Raji (cell line): ENCODE measurements around the gene KLK14.

Source experiments
- POLR2A ChIP-seq: IDR thresholded peaks from 2 replicates; pipeline ENCODE4 v1.6.1; 2011; ENCODE audit warnings: low read depth, low read length, control low read depth; ENCODE audit not compliant: insufficient read depth

KLK14 gene

GRCh38 chr19:51079481-51080110 lies 3.1 kb downstream of the KLK14 start:
- TF ChIP-seq POLR2A: no peak

DNA sequence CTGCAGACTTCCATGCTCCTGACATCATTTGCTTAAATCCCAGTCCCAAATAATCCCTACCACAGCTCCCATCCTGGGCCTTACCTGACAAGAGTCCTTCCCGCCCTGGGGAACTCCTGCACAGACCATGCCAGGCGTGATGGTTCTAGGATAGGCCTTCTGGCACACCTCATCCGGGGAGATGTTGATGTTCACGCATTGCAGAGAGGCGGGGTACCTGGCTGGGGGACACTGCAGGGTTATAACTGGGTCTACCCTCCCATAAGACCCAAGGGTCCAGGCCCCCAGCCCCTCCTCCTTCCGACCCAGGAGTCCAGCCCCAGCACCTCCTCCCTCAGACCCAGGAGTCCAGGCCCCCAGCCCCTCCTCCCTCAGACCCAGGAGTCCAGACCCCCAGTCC lies 4.0 kb downstream of the KLK14 start:
- TF ChIP-seq POLR2A: no peak

GRCh38 chr19:51078104-51078503 lies 4.6 kb downstream of the KLK14 start:
- no peak for TF ChIP-seq POLR2A

- no peak for TF ChIP-seq POLR2A
Observed at GRCh38 chr19:51076631-51077213, 6.0 kb downstream of the KLK14 start.

GRCh38 chr19:51075998-51076397 lies 6.7 kb downstream of the KLK14 start:
- TF ChIP-seq POLR2A: no peak

- TF ChIP-seq POLR2A: no peak
Observed at GRCh38 chr19:51071095-51071405, 11.6 kb downstream of the KLK14 start.

DNA sequence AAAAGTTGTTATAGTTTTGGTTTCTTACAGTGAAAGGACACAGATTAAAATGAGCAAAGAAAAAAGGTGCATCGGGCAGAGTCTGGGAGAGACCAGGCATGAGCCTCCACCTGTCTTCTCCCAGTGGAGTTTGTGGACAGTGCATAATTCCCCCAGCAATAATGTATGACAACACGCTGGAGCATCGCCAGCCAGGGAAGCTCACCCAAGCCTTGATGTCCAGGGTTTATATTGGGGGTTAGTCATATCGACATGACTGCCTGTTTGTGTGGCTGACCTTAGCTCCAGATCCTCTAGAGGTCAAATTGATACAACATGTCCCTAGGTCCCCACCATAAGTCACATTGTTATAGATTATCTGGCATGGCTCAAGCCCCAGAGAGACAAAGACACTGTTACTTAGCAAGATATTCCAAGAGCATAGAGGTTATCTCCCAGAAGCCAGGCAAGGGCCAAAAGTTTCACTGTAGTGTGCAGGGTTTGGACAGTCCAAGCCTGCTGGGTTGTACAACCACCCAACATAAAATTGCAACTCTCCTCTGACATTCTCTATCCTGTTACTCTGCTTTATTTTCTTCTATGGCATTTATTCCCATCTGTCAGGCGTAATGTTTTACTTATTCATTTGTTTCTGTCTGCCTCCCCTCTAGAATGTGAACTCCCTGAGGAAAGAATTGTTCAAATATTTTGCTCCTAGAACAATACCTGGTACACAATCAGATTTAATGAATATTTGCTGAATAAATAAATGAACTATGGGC lies 12.2 kb downstream of the KLK14 start:
- no peak for TF ChIP-seq POLR2A

DNA sequence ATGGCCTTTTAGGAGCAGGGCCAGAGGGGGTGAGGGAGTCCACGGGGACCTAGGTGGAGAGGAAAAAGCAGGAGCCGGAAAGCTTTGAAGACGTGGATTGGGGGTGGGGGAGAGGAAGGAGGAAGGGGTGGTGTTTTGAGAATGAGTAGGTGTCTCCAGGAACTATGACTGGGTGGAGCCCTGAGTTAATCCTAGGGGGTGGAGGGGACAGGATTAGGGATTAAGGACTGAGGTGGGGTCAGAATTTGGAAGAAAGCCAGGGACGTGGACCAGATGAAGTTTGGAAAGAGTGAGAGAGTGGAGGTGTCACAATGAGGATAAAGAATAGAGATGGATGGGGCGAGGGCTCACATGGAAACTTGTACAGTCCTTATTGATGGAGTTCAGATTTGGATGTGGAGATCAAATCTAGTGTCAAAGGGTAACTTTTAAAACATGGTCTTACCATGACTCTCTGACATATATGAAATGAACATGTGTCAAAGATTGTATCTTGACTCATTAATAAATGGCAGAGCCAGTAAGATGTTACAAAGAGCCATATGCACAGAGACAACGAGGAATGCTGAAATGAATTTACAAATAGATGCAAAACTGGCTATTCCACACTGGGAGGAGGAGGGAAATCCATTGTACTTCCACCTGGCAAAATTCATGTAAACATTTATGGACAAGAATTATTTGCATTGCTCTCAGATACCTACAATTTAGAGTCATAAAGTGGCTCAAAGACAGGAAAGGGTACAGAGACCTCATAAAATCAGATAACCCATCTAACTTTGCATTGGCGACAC lies 16.1 kb downstream of the KLK14 start:
- no peak for TF ChIP-seq POLR2A

- no peak for TF ChIP-seq POLR2A
Observed at GRCh38 chr19:51065221-51065960, 17.3 kb downstream of the KLK14 start.

GRCh38 chr19:51064534-51065220 lies 18.0 kb downstream of the KLK14 start, which contains the start of gene KLK13:
TSS of gene KLK13 (minus strand) at chr19:51065092. CDS start at chr19:51065067, 25 bp downstream.
- TF ChIP-seq POLR2A: no peak

GRCh38 chr19:51063664-51064063 lies 19.0 kb downstream of the KLK14 start:
- TF ChIP-seq POLR2A: no peak

DNA sequence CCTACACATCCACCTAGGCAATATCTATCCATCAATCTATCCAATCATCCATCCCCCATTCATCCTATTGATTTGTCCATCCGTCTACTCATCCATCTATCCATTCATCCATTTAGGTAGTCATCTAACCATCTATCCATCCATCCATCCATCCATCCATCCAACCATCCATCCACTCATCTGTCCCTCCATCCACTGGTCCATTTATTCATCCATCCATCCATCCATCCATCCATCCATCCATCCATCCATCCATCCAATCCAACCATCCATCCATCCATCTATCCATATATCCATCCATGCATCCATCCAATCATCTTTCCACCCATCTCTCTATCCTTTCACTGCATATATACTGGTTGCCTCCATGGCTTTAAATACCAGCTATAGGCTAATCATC lies 21.7 kb downstream of the KLK14 start:
- no peak for TF ChIP-seq POLR2A

- no peak for TF ChIP-seq POLR2A
Observed at GRCh38 chr19:51060336-51060735, 22.4 kb downstream of the KLK14 start.

DNA sequence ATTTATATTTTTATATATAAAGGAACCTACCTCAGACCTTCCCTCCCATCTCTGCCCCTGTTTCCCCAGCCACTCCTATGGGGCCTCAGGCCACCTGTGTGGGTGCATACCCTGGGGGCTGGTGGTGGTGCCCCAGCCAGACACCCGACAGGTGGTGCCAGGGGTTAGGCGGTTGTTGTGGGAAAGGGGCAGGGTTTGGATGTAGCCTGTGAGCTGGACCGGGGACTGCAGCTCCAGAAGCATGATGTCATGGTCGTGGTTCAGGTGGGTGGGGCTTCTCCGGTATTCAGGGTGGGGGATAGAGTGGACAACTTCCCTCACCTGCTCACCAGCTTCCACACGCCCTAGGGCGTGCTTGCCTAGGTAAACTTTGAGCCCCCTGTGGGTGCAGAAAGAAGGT lies 23.0 kb downstream of the KLK14 start:
- TF ChIP-seq POLR2A: no peak
